Omental fat pad (tissue), 4 donors: ENCODE measurements around the gene TACC2. TPM values are rescaled to one million over a fixed set of nuclear protein-coding genes. Genes with fewer than 3 reads are reported as not detected.
"Not testable (repeated sequence)": the region's sequence is repeated elsewhere in the genome, so short reads cannot be mapped to it uniquely, and the experiment has no call there.

Source experiments
- ATAC-seq: fragments of 150-250 bp; one replicate; pipeline ENCODE4 v1.9.1; 2016; ENCODE audit warnings: mild to moderate bottlenecking, moderate library complexity; ENCODE audit not compliant: low FRiP score
- DNase-seq: peaks from one replicate; pipeline ENCODE4 v3.0.0-alpha.2; 2019; ENCODE audit warnings: low spot score
- total RNA-seq, 4 donors: library from RNA; depleted of rRNA; stranded (reverse); fragments of >200 nt; gene quantifications; one replicate each; pipeline ENCODE4 v1.1.0, GENCODE V29; 2016
- TF ChIP-seq, protein P1 (sequence below), 3 donors: fragments of 450-650 bp; IDR thresholded peaks; one replicate each; pipeline ENCODE4 v1.5.1; 2016 to 2017; ENCODE audit warnings: antibody characterized with exemption in 3 of 3, mild to moderate bottlenecking in 3 of 3, moderate library complexity in 2 of 3

Gene TACC2
- total RNA-seq, 4 donors from 2014 or later: 23.8 to 33.6 (median 29.4) TPM

DNA sequence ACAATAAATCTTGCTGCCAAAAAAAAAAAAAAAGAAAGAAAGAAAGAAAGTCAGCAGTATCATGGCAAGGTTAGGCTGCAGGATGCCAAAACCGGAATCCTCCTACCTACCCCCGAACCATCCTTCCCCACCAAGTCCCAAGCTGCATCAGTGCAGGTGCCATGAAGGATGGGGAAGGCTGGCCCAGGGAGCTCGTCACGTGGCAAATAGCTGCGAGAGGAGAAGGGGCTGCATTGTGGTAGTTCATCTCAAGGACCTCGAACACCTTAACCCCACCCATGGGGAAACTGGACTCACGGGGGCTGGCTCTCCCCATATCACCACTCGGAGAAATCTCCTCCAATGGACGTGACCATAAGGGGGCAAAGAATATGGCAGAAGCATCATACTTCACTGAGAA lies 86.2 kb downstream of the TACC2 start:
- DNase-seq: no peak
- TF ChIP-seq, protein P1, sequence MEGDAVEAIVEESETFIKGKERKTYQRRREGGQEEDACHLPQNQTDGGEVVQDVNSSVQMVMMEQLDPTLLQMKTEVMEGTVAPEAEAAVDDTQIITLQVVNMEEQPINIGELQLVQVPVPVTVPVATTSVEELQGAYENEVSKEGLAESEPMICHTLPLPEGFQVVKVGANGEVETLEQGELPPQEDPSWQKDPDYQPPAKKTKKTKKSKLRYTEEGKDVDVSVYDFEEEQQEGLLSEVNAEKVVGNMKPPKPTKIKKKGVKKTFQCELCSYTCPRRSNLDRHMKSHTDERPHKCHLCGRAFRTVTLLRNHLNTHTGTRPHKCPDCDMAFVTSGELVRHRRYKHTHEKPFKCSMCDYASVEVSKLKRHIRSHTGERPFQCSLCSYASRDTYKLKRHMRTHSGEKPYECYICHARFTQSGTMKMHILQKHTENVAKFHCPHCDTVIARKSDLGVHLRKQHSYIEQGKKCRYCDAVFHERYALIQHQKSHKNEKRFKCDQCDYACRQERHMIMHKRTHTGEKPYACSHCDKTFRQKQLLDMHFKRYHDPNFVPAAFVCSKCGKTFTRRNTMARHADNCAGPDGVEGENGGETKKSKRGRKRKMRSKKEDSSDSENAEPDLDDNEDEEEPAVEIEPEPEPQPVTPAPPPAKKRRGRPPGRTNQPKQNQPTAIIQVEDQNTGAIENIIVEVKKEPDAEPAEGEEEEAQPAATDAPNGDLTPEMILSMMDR (IDR thresholded peaks at IDR 0.05): no peak
- no peak for ATAC-seq

DNA sequence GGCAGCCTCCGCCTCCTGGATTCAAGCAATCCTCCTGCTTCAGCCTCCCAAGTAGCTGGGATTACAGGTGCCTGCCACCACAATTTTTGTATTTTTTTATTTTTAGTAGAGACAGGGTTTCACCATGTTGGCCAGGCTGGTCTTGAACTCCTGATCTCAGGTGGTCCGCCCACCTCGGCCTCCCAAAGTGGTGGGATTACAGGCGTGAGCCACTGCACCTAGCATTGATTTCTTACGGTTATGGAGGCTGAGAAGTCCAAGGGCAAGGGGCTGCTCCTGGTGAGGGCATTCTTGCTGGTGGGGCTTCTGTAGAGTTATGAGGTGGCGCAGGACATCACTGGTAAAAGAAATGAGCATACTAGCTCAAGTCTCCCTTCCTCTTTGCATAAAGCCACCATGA lies 86.9 kb downstream of the TACC2 start:
- ATAC-seq, DNase-seq: not testable (repeated sequence)

DNA sequence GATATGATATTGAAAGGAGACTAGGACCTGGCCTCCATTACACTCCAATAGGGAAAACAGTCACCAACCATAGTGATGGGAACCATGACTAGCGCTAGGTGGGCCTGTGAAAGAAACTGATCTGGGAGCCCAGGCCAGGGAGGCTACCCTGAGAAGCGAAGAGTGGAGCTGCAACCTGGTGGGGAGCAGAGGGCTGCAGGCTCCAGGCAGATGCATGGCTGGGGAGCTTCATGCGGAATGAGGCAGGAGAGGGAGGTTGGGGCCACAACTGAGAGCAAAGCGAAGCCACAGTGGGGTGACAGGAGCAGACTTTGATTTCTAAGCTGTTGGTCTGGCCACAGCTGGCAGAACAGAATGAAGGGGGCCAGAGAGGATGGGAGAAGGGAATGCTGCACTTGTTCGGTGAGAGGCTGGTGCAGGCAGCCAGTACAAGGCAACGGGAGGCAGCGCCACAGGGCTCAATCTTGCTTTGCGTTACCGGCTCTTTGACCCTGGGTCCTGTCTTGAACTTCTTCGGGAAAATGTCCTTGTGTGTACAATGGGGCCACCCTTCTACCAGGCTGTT lies 88.4 kb downstream of the TACC2 start:
- no peak for ATAC-seq

DNA sequence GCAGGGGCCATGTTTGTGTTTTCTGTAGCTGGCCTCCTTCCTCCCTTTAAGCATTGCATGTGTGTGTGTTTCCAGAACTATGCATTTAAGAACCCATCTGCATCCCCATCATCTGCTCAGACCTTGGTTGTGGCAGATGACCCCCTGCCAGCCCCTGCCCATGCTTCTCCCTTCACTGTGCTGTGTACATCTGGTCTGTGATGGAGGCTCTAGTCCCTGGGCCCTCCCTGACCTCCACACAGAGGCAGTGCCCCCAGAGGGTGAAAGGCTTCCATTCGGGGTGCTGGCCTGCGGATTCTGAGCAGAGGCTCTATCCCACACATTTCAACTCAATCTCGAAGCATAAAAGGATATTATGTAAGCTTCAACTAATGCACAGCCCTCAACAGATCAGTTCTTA lies 89.4 kb downstream of the TACC2 start:
- TF ChIP-seq, protein P1 (IDR thresholded peaks at IDR 0.05): no peak
- ATAC-seq: no peak
- DNase-seq: no peak

More for the DNA sequence above, 88.4 kb downstream of the TACC2 start:
- DNase-seq: no peak
- TF ChIP-seq, protein P1 (IDR thresholded peaks at IDR 0.05): no peak

DNA sequence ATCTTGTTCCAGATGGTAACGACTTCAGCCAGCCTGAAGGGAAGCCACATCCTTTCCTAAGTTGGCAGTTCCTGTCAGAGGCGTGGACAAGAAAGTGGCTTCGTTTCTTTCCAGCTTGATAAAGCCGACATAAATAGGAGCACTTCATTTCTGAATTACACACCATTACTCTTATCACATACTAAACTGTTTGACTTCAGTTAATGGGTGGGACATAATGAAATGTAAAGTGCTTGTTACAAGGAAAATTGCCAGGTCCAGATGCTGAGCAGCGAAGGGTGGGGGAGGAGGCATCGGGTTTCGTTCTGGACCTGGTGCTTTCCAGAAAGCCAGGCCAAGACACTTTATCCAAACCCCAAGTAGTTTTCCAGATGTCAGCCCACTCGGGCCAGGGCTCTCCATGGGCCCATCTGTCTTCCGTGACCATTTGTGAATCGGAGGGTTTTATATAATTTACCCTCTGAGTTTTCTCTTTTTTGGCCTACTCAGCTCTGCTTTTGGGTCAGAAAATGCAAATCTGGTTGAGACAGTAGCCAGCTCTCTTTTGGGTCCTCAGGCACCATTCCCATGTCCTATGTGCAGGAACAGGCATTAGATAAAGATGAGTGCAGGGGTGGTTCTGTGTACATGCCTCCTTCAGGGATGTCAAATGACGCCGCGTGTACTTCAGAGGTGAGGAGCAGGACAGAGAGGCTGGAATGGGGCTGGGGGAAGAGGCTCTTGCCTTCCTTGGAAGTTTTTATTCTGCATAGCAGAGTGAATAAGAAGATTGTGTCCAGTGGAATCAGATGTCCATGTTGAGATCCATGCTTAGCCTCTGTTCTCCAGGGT lies 90.2 kb downstream of the TACC2 start:
- TF ChIP-seq, protein P1 (IDR thresholded peaks at IDR 0.05): no peak
- no peak for DNase-seq
- no peak for ATAC-seq

DNA sequence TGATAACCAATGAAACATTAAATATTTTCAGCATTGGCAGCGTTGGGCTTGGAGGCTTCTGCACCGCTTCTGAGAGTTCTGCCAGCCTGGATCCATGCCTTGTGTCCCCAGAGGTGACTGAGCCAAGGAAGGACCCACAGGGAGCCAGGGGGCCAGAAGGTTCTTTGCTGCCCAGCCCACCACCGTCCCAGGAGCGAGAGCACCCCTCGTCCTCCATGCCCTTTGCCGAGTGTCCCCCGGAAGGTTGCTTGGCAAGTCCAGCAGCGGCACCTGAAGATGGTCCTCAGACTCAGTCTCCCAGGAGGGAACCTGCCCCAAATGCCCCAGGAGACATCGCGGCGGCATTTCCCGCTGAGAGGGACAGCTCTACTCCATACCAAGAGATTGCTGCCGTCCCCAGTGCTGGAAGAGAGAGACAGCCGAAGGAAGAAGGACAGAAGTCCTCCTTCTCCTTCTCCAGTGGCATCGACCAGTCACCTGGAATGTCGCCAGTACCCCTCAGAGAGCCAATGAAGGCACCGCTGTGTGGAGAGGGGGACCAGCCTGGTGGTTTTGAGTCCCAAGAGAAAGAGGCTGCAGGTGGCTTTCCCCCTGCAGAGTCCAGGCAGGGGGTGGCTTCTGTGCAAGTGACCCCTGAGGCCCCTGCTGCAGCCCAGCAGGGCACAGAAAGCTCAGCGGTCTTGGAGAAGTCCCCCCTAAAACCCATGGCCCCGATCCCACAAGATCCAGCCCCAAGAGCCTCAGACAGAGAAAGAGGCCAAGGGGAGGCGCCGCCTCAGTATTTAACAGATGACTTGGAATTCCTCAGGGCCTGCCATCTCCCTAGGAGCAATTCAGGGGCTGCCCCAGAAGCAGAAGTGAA lies 93.9 kb downstream of the TACC2 start:
- no peak for ATAC-seq
- no peak for DNase-seq
- TF ChIP-seq, protein P1 (IDR thresholded peaks at IDR 0.05): no peak

DNA sequence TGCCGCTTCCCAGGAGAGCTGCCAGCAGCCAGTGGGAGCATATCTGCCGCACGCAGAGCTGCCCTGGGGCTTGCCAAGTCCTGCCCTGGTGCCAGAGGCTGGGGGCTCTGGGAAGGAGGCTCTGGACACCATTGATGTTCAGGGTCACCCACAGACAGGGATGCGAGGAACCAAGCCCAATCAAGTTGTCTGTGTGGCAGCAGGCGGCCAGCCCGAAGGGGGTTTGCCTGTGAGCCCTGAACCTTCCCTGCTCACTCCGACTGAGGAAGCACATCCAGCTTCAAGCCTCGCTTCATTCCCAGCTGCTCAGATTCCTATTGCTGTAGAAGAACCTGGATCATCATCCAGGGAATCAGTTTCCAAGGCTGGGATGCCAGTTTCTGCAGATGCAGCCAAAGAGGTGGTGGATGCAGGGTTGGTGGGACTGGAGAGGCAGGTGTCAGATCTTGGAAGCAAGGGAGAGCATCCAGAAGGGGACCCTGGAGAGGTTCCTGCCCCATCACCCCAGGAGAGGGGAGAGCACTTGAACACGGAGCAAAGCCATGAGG lies 94.6 kb downstream of the TACC2 start:
- ATAC-seq: no peak
- no peak for DNase-seq
- TF ChIP-seq, protein P1 (IDR thresholded peaks at IDR 0.05): no peak
